IPS-18c (cell line): ENCODE measurements around the gene NT5DC2.

Experiments
- H3K4me3 ChIP-seq: 2 replicates; pipeline ENCODE4 v1.7.0; 2013; ENCODE audit warnings: low read depth, mild to moderate bottlenecking, low read length, moderate library complexity; ENCODE audit not compliant: insufficient read depth
- H3K9me3 ChIP-seq: one replicate; pipeline ENCODE4 v1.6.1; 2013; ENCODE audit warnings: mild to moderate bottlenecking, low read length, moderate library complexity; ENCODE audit not compliant: control insufficient read depth, insufficient read depth

Gene NT5DC2

GRCh38 chr3:52502808-52503350, 30.8 kb downstream of the NT5DC2 start:
- Histone ChIP-seq H3K4me3 (no peak overlapping the region), H3K9me3 (no peaks in the 10 kb centered on the region)

GRCh38 chr3:52502001-52502400, 31.7 kb downstream of the NT5DC2 start:
- Histone ChIP-seq H3K9me3 (no peaks in the 10 kb centered on the region), H3K4me3 (no peak overlapping the region)

GRCh38 chr3:52501046-52501445, 32.6 kb downstream of the NT5DC2 start:
- H3K4me3 ChIP-seq: no peak overlapping the region

GRCh38 chr3:52498137-52499054, 35.3 kb downstream of the NT5DC2 start:
- Histone ChIP-seq H3K4me3 (no peak overlapping the region), H3K9me3 (no peaks in the 10 kb centered on the region)

More at GRCh38 chr3:52501046-52501445, 32.6 kb downstream of the NT5DC2 start:
- H3K9me3 ChIP-seq: no peaks in the 10 kb centered on the region

- Histone ChIP-seq H3K4me3 (no peak overlapping the region), H3K9me3 (no peaks in the 10 kb centered on the region)
These were observed 37.7 kb downstream of the NT5DC2 start for GRCh38 chr3:52495777-52496602.

GRCh38 chr3:52494886-52495495, 38.7 kb downstream of the NT5DC2 start, which contains the start of gene STAB1:
STAB1 (plus strand) TSS chr3:52495338; CDS start chr3:52495414, 76 bp downstream.
- Histone ChIP-seq H3K9me3 (no peaks in the 10 kb centered on the region), H3K4me3 (no peak within 1 kb of the TSS)

- H3K9me3 ChIP-seq: no peaks in the 10 kb centered on the region
- H3K4me3 ChIP-seq: no peak overlapping the region
These were observed 39.2 kb downstream of the NT5DC2 start for GRCh38 chr3:52494445-52494844.

- no peak overlapping the region for H3K4me3 ChIP-seq
- H3K9me3 ChIP-seq: no peaks in the 10 kb centered on the region
These were observed 40.2 kb downstream of the NT5DC2 start for GRCh38 chr3:52493232-52494017.

- Histone ChIP-seq H3K9me3 (no peaks in the 10 kb centered on the region), H3K4me3 (no peak overlapping the region)
These were observed 41.6 kb downstream of the NT5DC2 start for GRCh38 chr3:52492059-52492458.

- Histone ChIP-seq H3K9me3 (no peaks in the 10 kb centered on the region), H3K4me3 (no peak overlapping the region)
These were observed 42.6 kb downstream of the NT5DC2 start for GRCh38 chr3:52490939-52491526.

GRCh38 chr3:52490035-52490938, 43.4 kb downstream of the NT5DC2 start:
- Histone ChIP-seq H3K4me3 (no peak overlapping the region), H3K9me3 (no peaks in the 10 kb centered on the region)

GRCh38 chr3:52489453-52489852, 44.2 kb downstream of the NT5DC2 start:
- Histone ChIP-seq H3K4me3 (no peak overlapping the region), H3K9me3 (no peaks in the 10 kb centered on the region)

GRCh38 chr3:52488746-52489145, 44.9 kb downstream of the NT5DC2 start:
- no peaks in the 10 kb centered on the region for H3K9me3 ChIP-seq
- no peak overlapping the region for H3K4me3 ChIP-seq

- Histone ChIP-seq H3K9me3 (no peaks in the 10 kb centered on the region), H3K4me3 (no peak overlapping the region)
These were observed 45.6 kb downstream of the NT5DC2 start for GRCh38 chr3:52487788-52488691.
